ENCODE data around the gene MAG. TPM values are rescaled to one million over a fixed set of nuclear protein-coding genes. Genes with fewer than 3 reads are reported as not detected.

MAG gene
- total RNA-seq, 1 experiment from 2014 or later: not detected

DNA sequence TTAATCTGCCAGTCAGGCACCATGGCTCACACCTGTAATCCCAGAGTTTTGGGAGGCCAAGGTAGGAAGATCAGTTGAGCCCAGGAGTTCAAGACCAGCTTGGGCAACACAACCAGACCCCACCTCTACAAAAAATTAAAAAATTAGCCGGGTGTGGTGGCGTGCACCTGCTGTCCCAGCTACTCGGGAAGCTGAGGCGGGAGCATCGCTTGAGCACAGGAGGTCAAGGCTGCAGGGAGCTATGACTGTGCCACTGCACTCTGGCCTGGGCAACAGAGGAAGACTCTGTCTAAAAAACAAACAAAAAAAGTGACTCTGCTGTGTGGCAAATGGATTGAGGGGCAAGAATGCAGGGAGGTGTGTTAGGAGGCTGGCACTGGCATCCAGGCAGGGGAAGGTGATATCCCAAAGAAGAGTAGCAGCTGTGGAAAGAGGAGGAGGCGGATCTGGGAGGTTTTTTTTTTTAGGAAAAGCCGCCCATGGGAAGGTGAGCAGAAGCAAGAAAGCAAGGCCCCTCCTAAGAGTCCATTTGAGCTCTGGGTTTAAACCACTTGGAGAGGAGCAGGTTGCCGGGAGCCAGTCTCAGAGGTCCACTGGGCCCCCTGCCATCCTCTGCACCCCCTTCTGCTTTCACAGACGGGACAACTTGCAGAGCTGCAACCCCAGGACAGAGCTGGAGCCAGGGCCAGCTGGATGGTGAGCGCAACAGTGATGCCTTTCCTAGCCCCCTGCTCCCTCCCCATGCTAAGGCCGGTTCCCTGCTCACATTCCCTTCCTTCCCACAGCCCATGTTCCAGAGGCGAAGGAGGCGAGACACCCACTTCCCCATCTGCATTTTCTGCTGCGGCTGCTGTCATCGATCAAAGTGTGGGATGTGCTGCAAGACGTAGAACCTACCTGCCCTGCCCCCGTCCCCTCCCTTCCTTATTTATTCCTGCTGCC is 7.5 kb upstream of the MAG start:
- H3K79me2 ChIP-seq (ENCODE audit: insufficient read depth, low read length): no peaks in the 10 kb centered on the region
- no peak overlapping the region for H2BK20ac ChIP-seq (ENCODE audit: low read depth, low read length, poor library complexity, severe bottlenecking)
- H2BK12ac ChIP-seq (ENCODE audit: insufficient read length, low read depth, low read length): no peak overlapping the region
- H4K91ac ChIP-seq (ENCODE audit: insufficient read length, low read depth, low read length): no peak overlapping the region
- no peak overlapping the region for H2BK5ac ChIP-seq (ENCODE audit: insufficient read length, low read length)
- no peaks in the 10 kb centered on the region for H3K79me1 ChIP-seq (ENCODE audit: insufficient read depth, low read depth, low read length, poor library complexity, severe bottlenecking)
- Mint-ChIP-seq H3K4me1 (peaks cover 11 to 24% of the 10 kb centered on the region in 2 experiments), H3K9me3 (no peaks in the 10 kb centered on the region), H3K36me3 (ENCODE audit: insufficient read depth in 1 of 3, low read depth in 3 of 3) (peaks cover 0 to 1% (median 0%) of the 10 kb centered on the region in 3 experiments; a peak in 1 of 7 replicates), H3K4me3 (peak overlapping the region in 1 of 2 experiments; percentile 7; a peak in 1 of 5 replicates), H3K27me3 (ENCODE audit: low read depth) (peaks cover 20% of the 10 kb centered on the region), H3K27ac (no peak overlapping the region; a peak in 1 of 7 replicates)
- no peaks in the 10 kb centered on the region for H3K27me3 ChIP-seq (ENCODE audit: insufficient read depth, low read length)
- peak overlapping the region; percentile 59 for H2AFZ ChIP-seq (ENCODE audit: low read length)
- TF ChIP-seq, protein P1, sequence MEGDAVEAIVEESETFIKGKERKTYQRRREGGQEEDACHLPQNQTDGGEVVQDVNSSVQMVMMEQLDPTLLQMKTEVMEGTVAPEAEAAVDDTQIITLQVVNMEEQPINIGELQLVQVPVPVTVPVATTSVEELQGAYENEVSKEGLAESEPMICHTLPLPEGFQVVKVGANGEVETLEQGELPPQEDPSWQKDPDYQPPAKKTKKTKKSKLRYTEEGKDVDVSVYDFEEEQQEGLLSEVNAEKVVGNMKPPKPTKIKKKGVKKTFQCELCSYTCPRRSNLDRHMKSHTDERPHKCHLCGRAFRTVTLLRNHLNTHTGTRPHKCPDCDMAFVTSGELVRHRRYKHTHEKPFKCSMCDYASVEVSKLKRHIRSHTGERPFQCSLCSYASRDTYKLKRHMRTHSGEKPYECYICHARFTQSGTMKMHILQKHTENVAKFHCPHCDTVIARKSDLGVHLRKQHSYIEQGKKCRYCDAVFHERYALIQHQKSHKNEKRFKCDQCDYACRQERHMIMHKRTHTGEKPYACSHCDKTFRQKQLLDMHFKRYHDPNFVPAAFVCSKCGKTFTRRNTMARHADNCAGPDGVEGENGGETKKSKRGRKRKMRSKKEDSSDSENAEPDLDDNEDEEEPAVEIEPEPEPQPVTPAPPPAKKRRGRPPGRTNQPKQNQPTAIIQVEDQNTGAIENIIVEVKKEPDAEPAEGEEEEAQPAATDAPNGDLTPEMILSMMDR (conservative IDR thresholded peaks at IDR 0.05): no peak
- no peak overlapping the region for H3T11ph ChIP-seq (ENCODE audit: low read length)
- no peak for DNase-seq
- peaks cover 6% of the 10 kb centered on the region for H3K23me2 ChIP-seq (ENCODE audit: insufficient read length, low read depth, low read length, poor library complexity, severe bottlenecking)
- H4K20me1 ChIP-seq (ENCODE audit: control insufficient read depth, insufficient read depth, insufficient read length): no peaks in the 10 kb centered on the region
- H2BK120ac ChIP-seq (ENCODE audit: low read depth, low read length, poor library complexity, severe bottlenecking): no peak overlapping the region
- H3K27ac ChIP-seq (ENCODE audit: insufficient read length, low read depth, low read length): no peak overlapping the region
- no peaks in the 10 kb centered on the region; the same call in 1 of the 2 replicates for H3K4me1 ChIP-seq (ENCODE audit: insufficient read depth, low read length)
- H3K9ac ChIP-seq (ENCODE audit: extremely low read depth, insufficient read length, low read length): no peak overlapping the region
- H2AK5ac ChIP-seq (ENCODE audit: insufficient read length, low read length): no peak overlapping the region
- H4K5ac ChIP-seq (ENCODE audit: insufficient read length, low read depth, low read length): no peak overlapping the region
- H3K56ac ChIP-seq (ENCODE audit: insufficient read length, low read depth, low read length): no peak overlapping the region
- no peak overlapping the region for H3K23ac ChIP-seq (ENCODE audit: insufficient read length, low read depth, low read length)
- no peaks in the 10 kb centered on the region for H3K9me3 ChIP-seq (ENCODE audit: control insufficient read depth, low read depth, low read length)
- H4K8ac ChIP-seq (replicated peaks; ENCODE audit: insufficient read length, low read depth, low read length): peak overlapping the region; percentile 82
- peak overlapping the region; percentile 59; the same call in 1 of the 2 replicates for H2BK15ac ChIP-seq (ENCODE audit: low read depth, low read length)
- no CpG with 5 or more reads among the region's 17 CpGs for WGBS (ENCODE audit: extremely low coverage, insufficient read length, low lambda C conversion rate)
- H3K4me2 ChIP-seq (ENCODE audit: insufficient read depth, insufficient read length, low read length): peak overlapping the region; percentile 35
- peak overlapping the region; percentile 57 for H3K18ac ChIP-seq (ENCODE audit: insufficient read length, low read depth, low read length)
- H3K14ac ChIP-seq (ENCODE audit: insufficient read depth, low read length): peak overlapping the region; percentile 63; the same call in 1 of the 2 replicates
- H3K4ac ChIP-seq (ENCODE audit: low read depth, low read length): no peak overlapping the region

Measured in H9 (cell line).